GM12891 (cell line): Measurements from ENCODE around the gene TMEM178A.

Source experiments
- POLR2A ChIP-seq: IDR thresholded peaks from 2 replicates; pipeline ENCODE4 v1.6.1; 2011; ENCODE audit warnings: low read depth, low read length, control low read depth
- POLR2AphosphoS5 ChIP-seq: IDR thresholded peaks from 2 replicates; pipeline ENCODE4 v1.6.1; 2011; ENCODE audit warnings: low read depth, low read length, control low read depth
- POU2F2 ChIP-seq: IDR thresholded peaks from 2 replicates; pipeline ENCODE4 v1.6.1; 2011; ENCODE audit warnings: low read depth, mild to moderate bottlenecking, control low read depth, low read length, moderate library complexity
- SPI1 ChIP-seq: IDR thresholded peaks from 2 replicates; pipeline ENCODE4 v1.6.1; 2011; ENCODE audit warnings: low read depth, low read length, control low read depth
- TAF1 ChIP-seq: IDR thresholded peaks from 2 replicates; pipeline ENCODE4 v1.6.1; 2011; ENCODE audit warnings: low read depth, low read length, control low read depth

- no peak for TF ChIP-seq POLR2AphosphoS5
- TF ChIP-seq SPI1, result no peak
- TF ChIP-seq TAF1, result no peak
- no peak for TF ChIP-seq POLR2A
- no peak for TF ChIP-seq POU2F2
Observed at GRCh38 chr2:39731546-39731945, 65.8 kb downstream of the TMEM178A start.
